ENCODE results near the gene OTX2.

DNA sequence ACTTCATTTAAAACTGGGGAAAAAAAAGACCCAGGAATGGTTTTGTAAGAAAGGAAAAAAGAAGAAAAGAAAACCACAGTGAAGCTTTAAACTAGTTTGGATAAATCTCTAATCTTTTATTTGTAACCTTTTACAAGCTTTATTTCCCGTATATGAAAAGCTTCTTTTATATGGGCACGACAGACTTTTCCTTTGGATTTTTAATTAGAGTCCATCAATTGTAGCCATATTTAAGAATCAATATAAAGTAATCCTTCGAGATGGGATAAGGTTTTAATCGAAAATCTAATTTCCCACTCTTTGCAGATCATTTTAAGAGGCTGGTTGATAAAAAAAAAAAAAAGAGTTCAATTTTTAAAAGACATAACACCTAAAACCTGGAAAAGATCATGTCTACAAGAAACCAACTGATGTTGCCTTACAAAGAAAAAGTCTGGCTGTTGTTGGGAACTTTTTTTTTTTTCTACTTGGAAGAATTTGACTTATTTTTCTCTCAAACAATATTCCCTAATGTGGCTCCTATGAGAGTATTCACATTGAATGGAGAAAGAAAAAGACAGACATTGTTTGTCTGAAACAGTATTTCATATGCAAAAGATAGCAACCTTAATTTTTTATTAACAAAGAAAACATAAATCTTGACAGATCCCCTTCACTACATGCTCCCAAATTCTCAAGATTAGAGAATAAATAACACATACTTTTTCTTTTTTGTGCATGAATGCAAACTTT is 4.9 kb upstream of the OTX2 start:
- TF ChIP-seq, protein P1, sequence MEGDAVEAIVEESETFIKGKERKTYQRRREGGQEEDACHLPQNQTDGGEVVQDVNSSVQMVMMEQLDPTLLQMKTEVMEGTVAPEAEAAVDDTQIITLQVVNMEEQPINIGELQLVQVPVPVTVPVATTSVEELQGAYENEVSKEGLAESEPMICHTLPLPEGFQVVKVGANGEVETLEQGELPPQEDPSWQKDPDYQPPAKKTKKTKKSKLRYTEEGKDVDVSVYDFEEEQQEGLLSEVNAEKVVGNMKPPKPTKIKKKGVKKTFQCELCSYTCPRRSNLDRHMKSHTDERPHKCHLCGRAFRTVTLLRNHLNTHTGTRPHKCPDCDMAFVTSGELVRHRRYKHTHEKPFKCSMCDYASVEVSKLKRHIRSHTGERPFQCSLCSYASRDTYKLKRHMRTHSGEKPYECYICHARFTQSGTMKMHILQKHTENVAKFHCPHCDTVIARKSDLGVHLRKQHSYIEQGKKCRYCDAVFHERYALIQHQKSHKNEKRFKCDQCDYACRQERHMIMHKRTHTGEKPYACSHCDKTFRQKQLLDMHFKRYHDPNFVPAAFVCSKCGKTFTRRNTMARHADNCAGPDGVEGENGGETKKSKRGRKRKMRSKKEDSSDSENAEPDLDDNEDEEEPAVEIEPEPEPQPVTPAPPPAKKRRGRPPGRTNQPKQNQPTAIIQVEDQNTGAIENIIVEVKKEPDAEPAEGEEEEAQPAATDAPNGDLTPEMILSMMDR (IDR thresholded peaks at IDR 0.05), result no peak
- TF ChIP-seq POLR2A (IDR thresholded peaks at IDR 0.05), result no peak

Measured in body of pancreas (tissue), 4 donors.